ENCODE results near the gene IRAK3. TPM values are rescaled to one million over a fixed set of nuclear protein-coding genes. Genes with fewer than 3 reads are reported as not detected.

The IRAK3 gene
- total RNA-seq, 1 donor from 2014 or later, result 11.0 TPM

DNA sequence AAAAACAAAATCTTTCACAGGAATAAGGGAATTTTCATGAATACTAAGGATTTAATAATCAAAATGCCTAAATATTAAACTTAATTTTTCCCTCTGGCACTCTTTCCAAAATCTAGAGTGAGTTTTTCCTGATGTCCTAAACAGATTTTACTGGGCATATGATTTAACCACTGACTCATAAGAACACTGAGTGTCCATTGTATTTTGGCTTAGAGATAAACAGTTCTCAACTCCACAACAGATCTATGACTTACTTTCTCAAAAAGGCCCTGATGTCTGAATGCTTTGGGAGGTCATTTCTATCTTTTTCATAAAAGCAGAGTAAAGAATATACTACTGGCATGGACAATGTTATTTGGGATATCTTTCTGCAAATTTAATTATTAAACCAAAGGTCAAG, 34.2 kb upstream of the IRAK3 start:
- H3K9ac ChIP-seq (ENCODE audit: low read depth in 1 of 3, low read length in 3 of 3), result no peak overlapping the region
- H3K9me3 ChIP-seq (ENCODE audit: control insufficient read depth in 3 of 3, low read length in 3 of 3), result no peaks in the 10 kb centered on the region
- H3K4me1 ChIP-seq (ENCODE audit: control insufficient read depth in 3 of 3, insufficient read depth in 3 of 3, low read length in 3 of 3), result no peaks in the 10 kb centered on the region
- peaks cover 0 to 16% (median 4%) of the 10 kb centered on the region in 3 donors for H3K36me3 ChIP-seq (ENCODE audit: control insufficient read depth in 3 of 3, insufficient read depth in 3 of 3, low read length in 3 of 3)
- H3K4me3 ChIP-seq (ENCODE audit: low read length in 3 of 3), result no peak overlapping the region
- no peaks in the 10 kb centered on the region for H3K27me3 ChIP-seq (ENCODE audit: control insufficient read depth in 3 of 3, insufficient read depth in 3 of 3, low read length in 3 of 3)
- H3K27ac ChIP-seq (ENCODE audit: low read depth, low read length), result no peak overlapping the region

DNA sequence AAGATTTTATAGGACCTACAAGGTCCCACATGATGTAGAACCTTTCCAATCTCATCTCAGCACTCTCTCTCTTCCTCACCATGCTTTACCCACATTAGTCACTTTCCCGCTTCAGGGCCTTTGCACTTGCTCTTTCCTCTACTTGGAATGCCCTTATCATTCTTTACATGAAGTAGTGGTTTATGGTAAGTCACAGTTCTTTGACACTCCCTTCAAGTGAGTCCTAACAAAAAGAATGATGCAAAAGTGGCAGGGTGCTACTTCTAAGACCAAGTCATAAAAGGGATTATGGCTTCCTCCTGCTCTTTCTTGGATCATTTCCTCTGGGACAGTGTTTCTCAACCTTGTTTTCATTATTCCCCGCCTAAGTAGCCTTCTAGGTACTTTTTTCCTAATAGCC, 32.4 kb upstream of the IRAK3 start:
- no peaks in the 10 kb centered on the region for H3K9me3 ChIP-seq (ENCODE audit: control insufficient read depth in 3 of 3, low read length in 3 of 3)
- H3K4me3 ChIP-seq (ENCODE audit: low read length in 3 of 3), result no peak overlapping the region
- H3K27ac ChIP-seq (ENCODE audit: low read depth, low read length), result no peak overlapping the region
- no peaks in the 10 kb centered on the region for H3K4me1 ChIP-seq (ENCODE audit: control insufficient read depth in 3 of 3, insufficient read depth in 3 of 3, low read length in 3 of 3)
- H3K27me3 ChIP-seq (ENCODE audit: control insufficient read depth in 3 of 3, insufficient read depth in 3 of 3, low read length in 3 of 3), result no peaks in the 10 kb centered on the region
- no peak overlapping the region for H3K9ac ChIP-seq (ENCODE audit: low read depth in 1 of 3, low read length in 3 of 3)
- H3K36me3 ChIP-seq (ENCODE audit: control insufficient read depth in 3 of 3, insufficient read depth in 3 of 3, low read length in 3 of 3), result peaks cover 0 to 13% (median 7%) of the 10 kb centered on the region in 3 donors

DNA sequence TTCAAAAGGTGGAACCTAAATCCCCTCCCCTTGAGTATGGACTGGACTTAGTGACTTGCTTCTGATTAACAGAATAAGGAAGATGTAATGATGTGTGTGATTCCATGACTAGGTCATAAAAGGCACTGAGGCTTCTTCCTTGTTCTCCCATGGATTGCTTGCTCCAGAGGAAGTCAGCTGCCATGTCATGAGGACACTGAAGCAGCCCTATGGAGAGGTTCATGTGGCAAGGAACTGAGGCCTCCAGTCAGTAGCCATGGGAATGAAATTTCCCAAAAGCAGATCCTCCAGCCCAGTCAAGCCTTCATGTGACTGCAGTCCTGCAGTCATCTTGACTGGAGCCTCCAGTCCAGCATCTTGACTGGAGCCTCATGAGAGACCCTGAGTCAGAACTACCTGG, 29.9 kb upstream of the IRAK3 start:
- no peaks in the 10 kb centered on the region for H3K27me3 ChIP-seq (ENCODE audit: control insufficient read depth in 3 of 3, insufficient read depth in 3 of 3, low read length in 3 of 3)
- no peak overlapping the region for H3K4me3 ChIP-seq (ENCODE audit: low read length in 3 of 3)
- H3K36me3 ChIP-seq (ENCODE audit: control insufficient read depth in 3 of 3, insufficient read depth in 3 of 3, low read length in 3 of 3), result peaks cover 0 to 12% (median 7%) of the 10 kb centered on the region in 3 donors
- H3K4me1 ChIP-seq (ENCODE audit: control insufficient read depth in 3 of 3, insufficient read depth in 3 of 3, low read length in 3 of 3), result no peaks in the 10 kb centered on the region
- H3K9ac ChIP-seq (ENCODE audit: low read depth in 1 of 3, low read length in 3 of 3), result no peak overlapping the region
- H3K27ac ChIP-seq (ENCODE audit: low read depth, low read length), result no peak overlapping the region
- H3K9me3 ChIP-seq (ENCODE audit: control insufficient read depth in 3 of 3, low read length in 3 of 3), result no peaks in the 10 kb centered on the region

- Histone ChIP-seq H3K9ac (ENCODE audit: low read depth in 1 of 3, low read length in 3 of 3) (no peak overlapping the region), H3K9me3 (ENCODE audit: control insufficient read depth in 3 of 3, low read length in 3 of 3) (no peaks in the 10 kb centered on the region), H3K4me1 (ENCODE audit: control insufficient read depth in 3 of 3, insufficient read depth in 3 of 3, low read length in 3 of 3) (no peaks in the 10 kb centered on the region), H3K27me3 (ENCODE audit: control insufficient read depth in 3 of 3, insufficient read depth in 3 of 3, low read length in 3 of 3) (no peaks in the 10 kb centered on the region), H3K36me3 (ENCODE audit: control insufficient read depth in 3 of 3, insufficient read depth in 3 of 3, low read length in 3 of 3) (peaks cover 0 to 12% (median 7%) of the 10 kb centered on the region in 3 donors), H3K27ac (ENCODE audit: low read depth, low read length) (no peak overlapping the region), H3K4me3 (ENCODE audit: low read length in 3 of 3) (no peak overlapping the region)
These were observed 28.3 kb upstream of the IRAK3 start for GRCh38 chr12:66160704-66161103.

DNA sequence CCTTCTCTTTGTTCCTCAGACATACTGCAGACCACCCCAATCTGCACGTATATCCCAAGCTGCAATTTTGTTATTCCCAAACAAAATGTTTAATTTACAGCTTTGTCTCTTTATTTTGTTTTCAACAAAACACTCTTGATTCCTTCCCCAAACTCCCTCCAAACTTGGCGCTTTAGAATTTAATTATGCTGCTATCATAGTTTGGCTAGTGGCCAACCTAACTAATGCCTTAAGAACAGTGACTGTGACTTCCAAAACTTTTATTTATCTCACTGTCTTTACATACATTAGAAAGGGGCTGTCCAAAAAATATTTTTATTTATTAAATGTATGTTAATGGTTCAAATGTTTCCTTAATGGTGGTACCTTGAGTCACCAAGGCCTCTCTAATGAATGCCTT, 26.3 kb upstream of the IRAK3 start:
- peaks cover 0 to under 1% (median 0%) of the 10 kb centered on the region in 3 donors for H3K4me1 ChIP-seq (ENCODE audit: control insufficient read depth in 3 of 3, insufficient read depth in 3 of 3, low read length in 3 of 3)

GRCh38 chr12:66163289-66163688, 25.7 kb upstream of the IRAK3 start:
- Histone ChIP-seq H3K4me1 (ENCODE audit: control insufficient read depth in 3 of 3, insufficient read depth in 3 of 3, low read length in 3 of 3) (peaks cover 5 to 6% (median 6%) of the 10 kb centered on the region in 3 donors), H3K9me3 (ENCODE audit: control insufficient read depth in 3 of 3, low read length in 3 of 3) (no peaks in the 10 kb centered on the region), H3K27ac (ENCODE audit: low read depth, low read length) (no peak overlapping the region), H3K36me3 (ENCODE audit: control insufficient read depth in 3 of 3, insufficient read depth in 3 of 3, low read length in 3 of 3) (peaks cover 0 to 14% (median 7%) of the 10 kb centered on the region in 3 donors), H3K4me3 (ENCODE audit: low read length in 3 of 3) (no peak overlapping the region), H3K9ac (ENCODE audit: low read depth in 1 of 3, low read length in 3 of 3) (no peak overlapping the region), H3K27me3 (ENCODE audit: control insufficient read depth in 3 of 3, insufficient read depth in 3 of 3, low read length in 3 of 3) (no peaks in the 10 kb centered on the region)

More for the DNA sequence above, 26.3 kb upstream of the IRAK3 start:
- Histone ChIP-seq H3K9me3 (ENCODE audit: control insufficient read depth in 3 of 3, low read length in 3 of 3) (no peaks in the 10 kb centered on the region), H3K27me3 (ENCODE audit: control insufficient read depth in 3 of 3, insufficient read depth in 3 of 3, low read length in 3 of 3) (no peaks in the 10 kb centered on the region), H3K9ac (ENCODE audit: low read depth in 1 of 3, low read length in 3 of 3) (no peak overlapping the region), H3K27ac (ENCODE audit: low read depth, low read length) (no peak overlapping the region), H3K4me3 (ENCODE audit: low read length in 3 of 3) (no peak overlapping the region), H3K36me3 (ENCODE audit: control insufficient read depth in 3 of 3, insufficient read depth in 3 of 3, low read length in 3 of 3) (peaks cover 0 to 14% (median 7%) of the 10 kb centered on the region in 3 donors)

GRCh38 chr12:66164349-66164821, 24.6 kb upstream of the IRAK3 start:
- Histone ChIP-seq H3K27me3 (ENCODE audit: control insufficient read depth in 3 of 3, insufficient read depth in 3 of 3, low read length in 3 of 3) (no peaks in the 10 kb centered on the region), H3K4me3 (ENCODE audit: low read length in 3 of 3) (no peak overlapping the region), H3K27ac (ENCODE audit: low read depth, low read length) (no peak overlapping the region), H3K36me3 (ENCODE audit: control insufficient read depth in 3 of 3, insufficient read depth in 3 of 3, low read length in 3 of 3) (peaks cover 0 to 9% (median 7%) of the 10 kb centered on the region in 3 donors), H3K4me1 (ENCODE audit: control insufficient read depth in 3 of 3, insufficient read depth in 3 of 3, low read length in 3 of 3) (peaks cover 8 to 13% (median 9%) of the 10 kb centered on the region in 3 donors), H3K9me3 (ENCODE audit: control insufficient read depth in 3 of 3, low read length in 3 of 3) (no peaks in the 10 kb centered on the region), H3K9ac (ENCODE audit: low read depth in 1 of 3, low read length in 3 of 3) (no peak overlapping the region)

DNA sequence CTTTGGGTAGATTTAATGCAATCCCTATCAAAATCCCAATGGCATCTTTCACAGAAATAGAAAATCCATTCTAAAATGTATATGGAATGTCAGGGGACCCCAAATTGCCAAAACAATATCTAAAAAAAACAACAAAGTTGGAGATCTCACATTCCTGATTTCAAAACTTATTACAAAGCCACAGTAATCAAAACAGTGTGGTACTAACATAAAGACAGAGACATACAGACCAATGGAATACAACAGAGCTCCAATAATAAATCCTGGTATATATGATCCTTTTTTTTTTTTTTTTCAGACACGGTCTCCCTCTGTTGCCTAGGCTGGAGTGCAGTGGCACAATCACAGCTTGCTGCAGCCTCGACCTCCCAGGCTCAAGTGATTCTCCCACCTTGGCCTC, 23.9 kb upstream of the IRAK3 start:
- peaks cover 0 to 3% (median 0%) of the 10 kb centered on the region in 3 donors for H3K36me3 ChIP-seq (ENCODE audit: control insufficient read depth in 3 of 3, insufficient read depth in 3 of 3, low read length in 3 of 3)
- H3K4me1 ChIP-seq (ENCODE audit: control insufficient read depth in 3 of 3, insufficient read depth in 3 of 3, low read length in 3 of 3), result peaks cover 8 to 13% (median 9%) of the 10 kb centered on the region in 3 donors
- no peak overlapping the region for H3K9ac ChIP-seq (ENCODE audit: low read depth in 1 of 3, low read length in 3 of 3)
- no peaks in the 10 kb centered on the region for H3K27me3 ChIP-seq (ENCODE audit: control insufficient read depth in 3 of 3, insufficient read depth in 3 of 3, low read length in 3 of 3)
- H3K9me3 ChIP-seq (ENCODE audit: control insufficient read depth in 3 of 3, low read length in 3 of 3), result no peaks in the 10 kb centered on the region
- no peak overlapping the region for H3K27ac ChIP-seq (ENCODE audit: low read depth, low read length)
- H3K4me3 ChIP-seq (ENCODE audit: low read length in 3 of 3), result no peak overlapping the region

- Histone ChIP-seq H3K27ac (ENCODE audit: low read depth, low read length) (no peak overlapping the region), H3K9me3 (ENCODE audit: control insufficient read depth in 3 of 3, low read length in 3 of 3) (no peaks in the 10 kb centered on the region), H3K4me1 (ENCODE audit: control insufficient read depth in 3 of 3, insufficient read depth in 3 of 3, low read length in 3 of 3) (peaks cover 8 to 13% (median 9%) of the 10 kb centered on the region in 3 donors), H3K4me3 (ENCODE audit: low read length in 3 of 3) (no peak overlapping the region), H3K9ac (ENCODE audit: low read depth in 1 of 3, low read length in 3 of 3) (no peak overlapping the region), H3K27me3 (ENCODE audit: control insufficient read depth in 3 of 3, insufficient read depth in 3 of 3, low read length in 3 of 3) (no peaks in the 10 kb centered on the region), H3K36me3 (ENCODE audit: control insufficient read depth in 3 of 3, insufficient read depth in 3 of 3, low read length in 3 of 3) (peaks cover 0 to 3% (median 0%) of the 10 kb centered on the region in 3 donors)
These were observed 22.5 kb upstream of the IRAK3 start for GRCh38 chr12:66166561-66166960.

- H3K9ac ChIP-seq (ENCODE audit: low read depth in 1 of 3, low read length in 3 of 3), result peak overlapping the region; percentile 86 to 97 (median 96)
- H3K4me3 ChIP-seq (ENCODE audit: low read length in 3 of 3), result peak overlapping the region; percentile 96 to 98 (median 98)
- peaks cover 0 to 3% (median 0%) of the 10 kb centered on the region in 3 donors for H3K36me3 ChIP-seq (ENCODE audit: control insufficient read depth in 3 of 3, insufficient read depth in 3 of 3, low read length in 3 of 3)
- no peaks in the 10 kb centered on the region for H3K9me3 ChIP-seq (ENCODE audit: control insufficient read depth in 3 of 3, low read length in 3 of 3)
- H3K4me1 ChIP-seq (ENCODE audit: control insufficient read depth in 3 of 3, insufficient read depth in 3 of 3, low read length in 3 of 3), result peaks cover 8 to 13% (median 9%) of the 10 kb centered on the region in 3 donors
- H3K27me3 ChIP-seq (ENCODE audit: control insufficient read depth in 3 of 3, insufficient read depth in 3 of 3, low read length in 3 of 3), result no peaks in the 10 kb centered on the region
- H3K27ac ChIP-seq (ENCODE audit: low read depth, low read length), result peak overlapping the region; percentile 97
These were observed 20.6 kb upstream of the IRAK3 start for GRCh38 chr12:66168410-66168809.
